ENCODE measurements around the gene CDK11B. TPM values are rescaled to one million over a fixed set of nuclear protein-coding genes. Genes with fewer than 3 reads are reported as not detected.
"Not testable (repeated sequence)": the region's sequence is repeated elsewhere in the genome, so short reads cannot be mapped to it uniquely, and the experiment has no call there.

The CDK11B gene
- total RNA-seq, 2 donors from 2014 or later: 31.8 to 33.6 TPM

DNA sequence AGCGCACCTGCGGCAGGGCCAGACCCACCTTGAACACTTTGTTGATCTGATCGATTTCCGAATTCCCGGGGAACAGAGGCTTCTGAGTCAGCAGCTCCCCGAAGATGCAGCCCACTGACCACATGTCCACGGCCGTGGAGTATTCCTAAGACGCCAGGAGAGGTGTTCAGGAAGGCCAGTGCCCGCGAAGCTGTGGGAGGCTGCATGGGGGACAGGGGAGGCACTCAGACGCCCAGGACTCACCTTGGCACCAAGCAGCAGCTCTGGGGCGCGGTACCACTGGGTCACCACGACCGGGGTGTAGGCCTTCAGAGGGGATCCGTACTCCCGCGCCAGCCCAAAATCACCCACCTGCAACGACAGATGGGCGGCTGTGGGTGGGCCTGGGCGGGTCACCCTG lies 45.0 kb upstream of the CDK11B start:
- no peaks in the 10 kb centered on the region for H3K27me3 ChIP-seq (ENCODE audit: control insufficient read depth, insufficient read depth, low read length, poor library complexity, severe bottlenecking)
- Mint-ChIP-seq H3K27me3 (ENCODE audit: insufficient read depth) (no peaks in the 10 kb centered on the region), H3K27ac (no peak overlapping the region), H3K36me3 (ENCODE audit: low read depth) (peaks cover 3% of the 10 kb centered on the region), H3K9me3 (no peaks in the 10 kb centered on the region), H3K4me3 (no peak overlapping the region), H3K4me1 (no peaks in the 10 kb centered on the region)
- no peaks in the 10 kb centered on the region for H3K4me1 ChIP-seq (ENCODE audit: control insufficient read depth, insufficient read depth, low read length)
- WGBS, 2 experiments (ENCODE audit: insufficient coverage in 1 of 2, insufficient read length in 1 of 2): 96% methylated on average over 11 to 22 of the region's 22 CpGs
- no peak overlapping the region for H3K27ac ChIP-seq (ENCODE audit: low read depth, low read length)
- no peak for DNase-seq
- H3K9me3 ChIP-seq (ENCODE audit: control insufficient read depth, low read length): no peaks in the 10 kb centered on the region
- TF ChIP-seq, protein P1, sequence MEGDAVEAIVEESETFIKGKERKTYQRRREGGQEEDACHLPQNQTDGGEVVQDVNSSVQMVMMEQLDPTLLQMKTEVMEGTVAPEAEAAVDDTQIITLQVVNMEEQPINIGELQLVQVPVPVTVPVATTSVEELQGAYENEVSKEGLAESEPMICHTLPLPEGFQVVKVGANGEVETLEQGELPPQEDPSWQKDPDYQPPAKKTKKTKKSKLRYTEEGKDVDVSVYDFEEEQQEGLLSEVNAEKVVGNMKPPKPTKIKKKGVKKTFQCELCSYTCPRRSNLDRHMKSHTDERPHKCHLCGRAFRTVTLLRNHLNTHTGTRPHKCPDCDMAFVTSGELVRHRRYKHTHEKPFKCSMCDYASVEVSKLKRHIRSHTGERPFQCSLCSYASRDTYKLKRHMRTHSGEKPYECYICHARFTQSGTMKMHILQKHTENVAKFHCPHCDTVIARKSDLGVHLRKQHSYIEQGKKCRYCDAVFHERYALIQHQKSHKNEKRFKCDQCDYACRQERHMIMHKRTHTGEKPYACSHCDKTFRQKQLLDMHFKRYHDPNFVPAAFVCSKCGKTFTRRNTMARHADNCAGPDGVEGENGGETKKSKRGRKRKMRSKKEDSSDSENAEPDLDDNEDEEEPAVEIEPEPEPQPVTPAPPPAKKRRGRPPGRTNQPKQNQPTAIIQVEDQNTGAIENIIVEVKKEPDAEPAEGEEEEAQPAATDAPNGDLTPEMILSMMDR (conservative IDR thresholded peaks at IDR 0.05): no peak
- no peaks in the 10 kb centered on the region for H3K36me3 ChIP-seq (ENCODE audit: control insufficient read depth, insufficient read depth, low read length)
- no peak overlapping the region for H3K4me3 ChIP-seq (ENCODE audit: low read length)
- no peak overlapping the region for H3K9ac ChIP-seq (ENCODE audit: extremely low read depth, low read length, poor library complexity, severe bottlenecking)

DNA sequence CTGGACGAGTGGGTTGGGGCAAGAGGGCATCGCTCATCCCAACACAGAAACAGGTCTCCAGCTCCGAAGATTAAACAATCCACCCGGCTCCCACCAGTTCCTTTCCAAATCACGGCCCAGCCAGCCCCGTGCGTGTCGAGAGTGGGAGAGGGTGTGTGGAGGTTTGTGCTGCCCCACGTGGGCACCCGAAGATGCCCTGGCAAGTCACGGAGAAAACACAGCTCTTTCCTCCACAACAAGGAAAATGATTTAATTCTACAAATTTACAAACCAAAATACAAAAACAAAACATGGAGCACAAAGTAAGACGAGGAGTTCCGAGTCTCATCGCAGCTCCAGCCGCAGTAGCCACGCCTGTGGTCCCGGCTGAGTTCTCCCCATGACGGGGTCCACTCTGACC lies 43.7 kb upstream of the CDK11B start:
- H3K9ac ChIP-seq (ENCODE audit: extremely low read depth, low read length, poor library complexity, severe bottlenecking); H3K27ac ChIP-seq (ENCODE audit: low read depth, low read length); H3K36me3 Mint-ChIP-seq (ENCODE audit: low read depth); H3K4me3 Mint-ChIP-seq; DNase-seq; H3K27me3 ChIP-seq (ENCODE audit: control insufficient read depth, insufficient read depth, low read length, poor library complexity, severe bottlenecking); H3K36me3 ChIP-seq (ENCODE audit: control insufficient read depth, insufficient read depth, low read length); H3K9me3 ChIP-seq (ENCODE audit: control insufficient read depth, low read length); H3K27me3 Mint-ChIP-seq (ENCODE audit: insufficient read depth); H3K4me3 ChIP-seq (ENCODE audit: low read length); H3K27ac Mint-ChIP-seq; H3K4me1 Mint-ChIP-seq; H3K4me1 ChIP-seq (ENCODE audit: control insufficient read depth, insufficient read depth, low read length); H3K9me3 Mint-ChIP-seq: not testable (repeated sequence)
- WGBS, 2 experiments (ENCODE audit: insufficient coverage in 1 of 2, insufficient read length in 1 of 2): no CpG with 5 or more reads among the region's 18 CpGs

DNA sequence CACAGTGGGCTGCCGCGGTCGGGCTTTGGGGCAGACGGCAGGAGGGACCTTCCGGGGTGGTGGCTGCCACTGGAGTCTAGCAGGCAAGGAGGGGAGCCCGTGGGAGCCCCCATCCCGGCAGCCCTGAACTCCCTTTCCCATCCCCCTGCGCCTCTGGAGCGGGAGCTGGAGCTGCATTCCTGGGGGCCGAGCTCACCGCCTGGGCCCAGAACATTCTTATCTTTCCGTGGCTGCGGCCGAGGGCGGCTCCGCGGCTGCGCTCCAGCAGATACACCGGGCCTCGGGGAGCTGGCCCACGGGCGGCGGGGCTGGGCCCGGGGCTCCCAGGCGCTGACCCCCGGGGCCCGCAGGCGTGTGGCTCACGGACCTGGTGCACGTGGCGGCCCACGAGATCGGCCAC lies 41.8 kb upstream of the CDK11B start:
- not testable (repeated sequence) for DNase-seq; H3K36me3 Mint-ChIP-seq (ENCODE audit: low read depth); H3K9ac ChIP-seq (ENCODE audit: extremely low read depth, low read length, poor library complexity, severe bottlenecking); H3K27ac ChIP-seq (ENCODE audit: low read depth, low read length); H3K4me1 ChIP-seq (ENCODE audit: control insufficient read depth, insufficient read depth, low read length); H3K4me3 ChIP-seq (ENCODE audit: low read length); H3K27ac Mint-ChIP-seq; H3K27me3 ChIP-seq (ENCODE audit: control insufficient read depth, insufficient read depth, low read length, poor library complexity, severe bottlenecking); H3K36me3 ChIP-seq (ENCODE audit: control insufficient read depth, insufficient read depth, low read length); H3K9me3 Mint-ChIP-seq; H3K27me3 Mint-ChIP-seq (ENCODE audit: insufficient read depth); H3K9me3 ChIP-seq (ENCODE audit: control insufficient read depth, low read length); H3K4me1 Mint-ChIP-seq; H3K4me3 Mint-ChIP-seq
- no CpG with 5 or more reads among the region's 33 CpGs for WGBS, 2 experiments (ENCODE audit: insufficient coverage in 1 of 2, insufficient read length in 1 of 2)

DNA sequence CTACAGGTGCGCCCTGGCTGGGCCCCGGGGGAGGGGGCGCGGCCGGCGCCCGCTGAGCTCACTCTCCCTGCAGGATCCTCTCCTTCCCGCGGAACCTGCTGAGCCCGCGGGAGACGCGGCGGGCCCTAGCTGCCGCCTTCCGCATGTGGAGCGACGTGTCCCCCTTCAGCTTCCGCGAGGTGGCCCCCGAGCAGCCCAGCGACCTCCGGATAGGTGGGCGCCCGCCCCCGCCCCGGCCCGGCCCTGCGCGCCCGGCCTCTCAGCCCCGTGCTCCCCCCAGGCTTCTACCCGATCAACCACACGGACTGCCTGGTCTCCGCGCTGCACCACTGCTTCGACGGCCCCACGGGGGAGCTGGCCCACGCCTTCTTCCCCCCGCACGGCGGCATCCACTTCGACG lies 41.3 kb upstream of the CDK11B start:
- WGBS, 2 experiments (ENCODE audit: insufficient coverage in 1 of 2, insufficient read length in 1 of 2): no CpG with 5 or more reads among the region's 45 CpGs
- H3K9me3 ChIP-seq (ENCODE audit: control insufficient read depth, low read length): not testable (repeated sequence)

DNA sequence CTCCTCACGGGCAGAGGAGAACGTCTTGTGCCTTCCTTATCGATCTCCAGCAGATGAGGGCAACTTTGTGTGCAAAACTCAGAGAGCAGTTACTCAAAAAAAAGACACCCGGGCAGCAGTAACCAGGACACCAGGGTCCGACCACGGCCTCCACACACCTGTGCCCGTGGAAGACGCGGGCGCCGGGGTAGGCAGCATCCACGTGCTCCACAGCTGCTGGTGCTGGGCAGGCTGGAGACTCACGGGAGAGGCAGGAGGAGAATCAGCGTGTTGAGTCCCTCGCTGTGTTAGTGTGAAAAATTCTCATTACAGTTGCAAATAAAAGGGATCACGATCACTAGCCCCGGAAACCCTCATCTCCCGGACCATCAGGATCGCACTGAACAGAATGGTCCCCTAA lies 40.3 kb upstream of the CDK11B start:
- not testable (repeated sequence) for H3K27me3 ChIP-seq (ENCODE audit: control insufficient read depth, insufficient read depth, low read length, poor library complexity, severe bottlenecking); H3K36me3 Mint-ChIP-seq (ENCODE audit: low read depth); H3K4me3 Mint-ChIP-seq; DNase-seq; H3K27me3 Mint-ChIP-seq (ENCODE audit: insufficient read depth); H3K9me3 ChIP-seq (ENCODE audit: control insufficient read depth, low read length); H3K4me1 ChIP-seq (ENCODE audit: control insufficient read depth, insufficient read depth, low read length); H3K4me1 Mint-ChIP-seq; H3K36me3 ChIP-seq (ENCODE audit: control insufficient read depth, insufficient read depth, low read length); H3K9ac ChIP-seq (ENCODE audit: extremely low read depth, low read length, poor library complexity, severe bottlenecking); H3K27ac ChIP-seq (ENCODE audit: low read depth, low read length); H3K4me3 ChIP-seq (ENCODE audit: low read length); H3K27ac Mint-ChIP-seq; H3K9me3 Mint-ChIP-seq
- 96% methylated on average over 6 of the region's 19 CpGs; no CpG with 5 or more reads in 1 of the 2 experiments for WGBS, 2 experiments (ENCODE audit: insufficient coverage in 1 of 2, insufficient read length in 1 of 2)

More for the DNA sequence above, 41.3 kb upstream of the CDK11B start:
- H3K4me3 ChIP-seq (ENCODE audit: low read length); H3K4me3 Mint-ChIP-seq; H3K4me1 Mint-ChIP-seq; H3K4me1 ChIP-seq (ENCODE audit: control insufficient read depth, insufficient read depth, low read length); H3K27me3 Mint-ChIP-seq (ENCODE audit: insufficient read depth); H3K27ac ChIP-seq (ENCODE audit: low read depth, low read length); H3K36me3 ChIP-seq (ENCODE audit: control insufficient read depth, insufficient read depth, low read length); H3K9me3 Mint-ChIP-seq; H3K9ac ChIP-seq (ENCODE audit: extremely low read depth, low read length, poor library complexity, severe bottlenecking); H3K27ac Mint-ChIP-seq; DNase-seq; H3K27me3 ChIP-seq (ENCODE audit: control insufficient read depth, insufficient read depth, low read length, poor library complexity, severe bottlenecking); H3K36me3 Mint-ChIP-seq (ENCODE audit: low read depth): not testable (repeated sequence)

DNA sequence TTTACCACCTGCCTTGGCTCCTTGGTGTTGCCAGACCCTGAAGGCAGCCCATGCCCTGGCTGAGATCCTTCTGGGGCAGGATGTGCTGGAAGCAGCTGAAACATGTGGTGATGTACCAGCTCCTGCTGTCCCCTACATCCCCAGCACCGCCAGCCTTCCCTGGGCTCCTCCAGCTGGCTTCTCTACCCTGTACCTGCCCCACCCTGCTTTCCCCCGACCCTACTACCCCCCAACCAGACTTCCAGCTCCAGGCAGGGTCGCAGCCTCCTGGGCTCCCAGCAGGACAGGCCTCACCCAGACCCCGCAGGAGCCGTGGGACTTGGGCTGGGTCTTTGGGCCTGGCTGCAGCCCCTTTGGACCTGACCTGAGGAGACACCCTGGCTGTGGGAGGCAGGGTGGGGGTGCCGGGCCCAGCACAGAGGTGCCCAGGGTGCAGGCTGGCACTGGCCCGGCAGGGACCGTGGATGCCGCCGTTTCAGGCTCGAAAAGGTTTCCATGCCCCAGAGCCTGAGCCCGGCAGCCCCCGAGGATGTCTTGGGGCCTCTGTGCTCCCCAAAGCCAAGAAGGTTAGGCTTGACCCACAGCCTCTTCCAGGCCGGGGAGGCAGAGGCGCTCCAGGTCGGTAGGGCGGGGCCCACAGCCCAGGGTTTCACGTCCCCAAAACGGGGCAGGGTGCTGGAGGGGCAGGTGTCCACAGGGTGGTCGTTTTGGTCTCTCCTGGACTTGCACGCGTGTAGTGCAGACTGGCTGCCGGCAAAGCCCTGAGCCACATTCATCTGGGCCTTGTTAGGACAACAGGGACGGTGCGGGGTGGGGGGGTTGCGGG lies 38.8 kb upstream of the CDK11B start:
- H3K27ac ChIP-seq (ENCODE audit: low read depth, low read length); H3K27ac Mint-ChIP-seq; H3K36me3 Mint-ChIP-seq (ENCODE audit: low read depth); H3K4me1 Mint-ChIP-seq; H3K27me3 ChIP-seq (ENCODE audit: control insufficient read depth, insufficient read depth, low read length, poor library complexity, severe bottlenecking); H3K9me3 Mint-ChIP-seq; H3K27me3 Mint-ChIP-seq (ENCODE audit: insufficient read depth); H3K4me3 Mint-ChIP-seq; DNase-seq; H3K9ac ChIP-seq (ENCODE audit: extremely low read depth, low read length, poor library complexity, severe bottlenecking); H3K36me3 ChIP-seq (ENCODE audit: control insufficient read depth, insufficient read depth, low read length); H3K9me3 ChIP-seq (ENCODE audit: control insufficient read depth, low read length); H3K4me3 ChIP-seq (ENCODE audit: low read length); H3K4me1 ChIP-seq (ENCODE audit: control insufficient read depth, insufficient read depth, low read length): not testable (repeated sequence)
- WGBS, 2 experiments (ENCODE audit: insufficient coverage in 1 of 2, insufficient read length in 1 of 2): 89 to 93% methylated on average over 3 to 12 of the region's 26 CpGs

All from endodermal cell (in vitro differentiated cells).